ENCODE results near the gene GAB3. TPM values are rescaled to one million over a fixed set of nuclear protein-coding genes. Genes with fewer than 3 reads are reported as not detected.

Gene GAB3
- total and polyA plus RNA-seq, 2 experiments from 2014 or later = 0.89 to 1.8 TPM

GRCh38 chrX:154761977-154762536 is 11.2 kb upstream of the GAB3 start (continued):
- TF ChIP-seq STAT1 (IDR thresholded peaks at IDR 0.05; ENCODE audit: unreplicated experiment) (no peak), CREB1 (CRISPR knock-in tag; IDR thresholded peaks at IDR 0.05; ENCODE audit: low read depth) (no peak), CTCF (conservative IDR thresholded peaks at IDR 0.05; ENCODE audit: low read depth in 2 of 2) (no peak), NANOG (IDR thresholded peaks at IDR 0.05; ENCODE audit: borderline replicate concordance) (no peak), ZNF331 (CRISPR knock-in tag; IDR thresholded peaks at IDR 0.05; ENCODE audit: low read depth) (no peak), POLR2AphosphoS5 (IDR thresholded peaks at IDR 0.05; ENCODE audit: low read depth) (no peak), EZH2phosphoT487 (IDR thresholded peaks at IDR 0.05; ENCODE audit: unreplicated experiment) (no peak), JUNB (IDR thresholded peaks at IDR 0.05; ENCODE audit: unreplicated experiment) (no peak), ZNF114 (CRISPR knock-in tag; IDR thresholded peaks at IDR 0.05) (no peak)

DNA sequence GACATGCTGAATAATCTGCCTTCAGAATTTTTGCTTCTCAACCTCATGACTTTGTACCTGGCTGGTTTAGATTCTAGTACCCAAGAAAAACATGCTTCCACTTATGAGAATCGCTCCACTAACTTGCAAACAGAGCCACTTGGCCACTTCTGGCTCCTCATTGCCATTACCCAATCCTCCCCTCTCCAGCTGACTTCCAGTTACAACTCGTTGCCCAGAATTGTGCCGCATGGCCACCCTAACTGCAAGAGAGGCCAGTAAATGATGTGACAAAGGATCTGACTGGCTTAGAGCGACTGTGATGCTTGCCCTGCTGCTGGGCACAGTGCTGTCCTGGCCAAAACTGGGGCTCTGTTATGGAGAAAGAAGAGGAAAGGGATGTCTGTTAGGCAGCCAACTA is 7.8 kb upstream of the GAB3 start:
- Histone ChIP-seq H4K20me1 (replicated peaks; ENCODE audit: insufficient read depth) (no peaks in the 10 kb centered on the region), H3K27ac (ENCODE audit: low read depth) (no peak overlapping the region), H2AFZ (no peak overlapping the region), H3K4me3 (no peak overlapping the region), H3K36me3 (ENCODE audit: insufficient read depth) (no peaks in the 10 kb centered on the region), H3K79me2 (replicated peaks; ENCODE audit: insufficient read depth) (peaks cover 10% of the 10 kb centered on the region), H3K4me2 (no peak overlapping the region), H3F3A (replicated peaks; ENCODE audit: low read depth) (no peaks in the 10 kb centered on the region), H3K4me1 (ENCODE audit: insufficient read depth) (peaks cover 8% of the 10 kb centered on the region; the same call in 1 of the 2 replicates), H3K9me2 (ENCODE audit: insufficient read depth) (no peaks in the 10 kb centered on the region), H3K27me3 (ENCODE audit: insufficient read depth) (no peaks in the 10 kb centered on the region)
- peaks cover 7% of the 10 kb centered on the region; the same call in 1 of the 3 replicates for H3K4me1 Mint-ChIP-seq
- no peak for ATAC-seq
- H3K36me3 Mint-ChIP-seq (ENCODE audit: low read depth) = peaks cover 5% of the 10 kb centered on the region; the same call in 2 of the 3 replicates
- no peak for DNase-seq (ENCODE audit: low spot score)
- no peaks in the 10 kb centered on the region for H3K9me3 Mint-ChIP-seq
- no peak overlapping the region for H3K27ac Mint-ChIP-seq
- H3K27me3 Mint-ChIP-seq (ENCODE audit: insufficient read depth, low read depth, poor library complexity) = no peaks in the 10 kb centered on the region
- H3K4me3 Mint-ChIP-seq = no peak overlapping the region
- TF ChIP-seq STAT1 (IDR thresholded peaks at IDR 0.05; ENCODE audit: unreplicated experiment) = no peak
- no peak for TF ChIP-seq ZNF331 (CRISPR knock-in tag; IDR thresholded peaks at IDR 0.05; ENCODE audit: low read depth)
- TF ChIP-seq EZH2phosphoT487 (IDR thresholded peaks at IDR 0.05; ENCODE audit: unreplicated experiment) = no peak
- TF ChIP-seq, protein P1, sequence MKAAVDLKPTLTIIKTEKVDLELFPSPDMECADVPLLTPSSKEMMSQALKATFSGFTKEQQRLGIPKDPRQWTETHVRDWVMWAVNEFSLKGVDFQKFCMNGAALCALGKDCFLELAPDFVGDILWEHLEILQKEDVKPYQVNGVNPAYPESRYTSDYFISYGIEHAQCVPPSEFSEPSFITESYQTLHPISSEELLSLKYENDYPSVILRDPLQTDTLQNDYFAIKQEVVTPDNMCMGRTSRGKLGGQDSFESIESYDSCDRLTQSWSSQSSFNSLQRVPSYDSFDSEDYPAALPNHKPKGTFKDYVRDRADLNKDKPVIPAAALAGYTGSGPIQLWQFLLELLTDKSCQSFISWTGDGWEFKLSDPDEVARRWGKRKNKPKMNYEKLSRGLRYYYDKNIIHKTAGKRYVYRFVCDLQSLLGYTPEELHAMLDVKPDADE (IDR thresholded peaks at IDR 0.05) = no peak
- no peak for TF ChIP-seq POLR2AphosphoS5 (IDR thresholded peaks at IDR 0.05; ENCODE audit: low read depth)
- no peak for TF ChIP-seq NANOG (IDR thresholded peaks at IDR 0.05; ENCODE audit: borderline replicate concordance)
- no peak for TF ChIP-seq CREB1 (CRISPR knock-in tag; IDR thresholded peaks at IDR 0.05; ENCODE audit: low read depth)
- no peak for TF ChIP-seq CTCF (conservative IDR thresholded peaks at IDR 0.05; ENCODE audit: low read depth in 2 of 2)
- TF ChIP-seq REST (IDR thresholded peaks at IDR 0.05; ENCODE audit: unreplicated experiment) = no peak
